BJ (cell line): ENCODE data around the gene TMPO. TPM values are rescaled to one million over a fixed set of nuclear protein-coding genes. Genes with fewer than 3 reads are reported as not detected.
"Not testable (repeated sequence)": the region's sequence is repeated elsewhere in the genome, so short reads cannot be mapped to it uniquely, and the experiment has no call there.

Experiments used
- CTCF ChIA-PET: fragments of 350-600 bp; formaldehyde crosslinking; extraction: SDS; loops from one replicate; lab custom pipeline; 2021; ENCODE audit warnings: antibody characterized with exemption, inconsistent platforms; lab: Yijun Ruan, JAX
- POLR2A ChIA-PET: fragments of 300-600 bp; sonication (Branson Sonifier 250); formaldehyde crosslinking; extraction: SDS; loops from one replicate; lab custom pipeline; 2021; ENCODE audit warnings: antibody characterized with exemption; lab: Charles Lee
- DNase-seq: peaks from one replicate; pipeline ENCODE4 v3.0.0-alpha.2; 2011; ENCODE audit warnings: low read depth
- H3K27me3 ChIP-seq: 2 replicates; pipeline ENCODE4 v1.6.0; 2011; ENCODE audit warnings: low read length; ENCODE audit not compliant: control insufficient read depth, insufficient read depth
- H3K36me3 ChIP-seq: 2 replicates; pipeline ENCODE4 v1.5.1; 2011; ENCODE audit warnings: low read length; ENCODE audit not compliant: control insufficient read depth, insufficient read depth
- H3K4me3 ChIP-seq: 2 replicates; pipeline ENCODE4 v1.5.1; 2011; ENCODE audit warnings: low read depth, mild to moderate bottlenecking, control low read depth, low read length
- CTCF ChIP-seq: IDR thresholded peaks from 2 replicates; pipeline ENCODE4 v1.5.1; 2011; ENCODE audit warnings: low read depth, mild to moderate bottlenecking, control low read depth, inconsistent platforms, low read length, moderate library complexity; ENCODE audit not compliant: insufficient read depth
- polyA plus RNA-seq: library from polyadenylated mRNA; depleted of rRNA; stranded (reverse); fragments of >200 nt; gene quantifications from 2 replicates; pipeline ENCODE4 v1.2.3, GENCODE V29; 2011

Gene TMPO
- polyA plus RNA-seq, 1 experiment, result 22.7 TPM

- no peak overlapping the region for H3K4me3 ChIP-seq
- ChIA-PET POLR2A (no interaction called here), CTCF (interaction anchor here (0.6 to 1.4 kb wide), 3 partner anchors 10 to 1007 kb away, joined by 3 to 4 read pairs (median 3); partner anchors contain the start of gene TMPO)
- DNase-seq, result no peak
- no peaks in the 10 kb centered on the region for H3K36me3 ChIP-seq
- no peaks in the 10 kb centered on the region for H3K27me3 ChIP-seq
- TF ChIP-seq CTCF, result no peak
Observed at GRCh38 chr12:98485792-98486340, 29.5 kb upstream of the TMPO start.

GRCh38 chr12:98488416-98488815 is 27.0 kb upstream of the TMPO start:
- POLR2A ChIA-PET, H3K27me3 ChIP-seq, H3K36me3 ChIP-seq, H3K4me3 ChIP-seq, DNase-seq, CTCF ChIA-PET: not testable (repeated sequence)

- TF ChIP-seq CTCF, result no peak
- no peak for DNase-seq
- CTCF ChIA-PET, result interaction anchor here (2.1 to 3.2 kb wide), 2 partner anchors 8 to 11 kb away, joined by 14 to 17 read pairs; no protein-coding TSS in a partner anchor
Observed at GRCh38 chr12:98489176-98489575, 26.2 kb upstream of the TMPO start.

GRCh38 chr12:98490501-98491453 is 24.6 kb upstream of the TMPO start:
- CTCF ChIA-PET, result interaction anchor here (0.6 to 5.3 kb wide), 14 partner anchors 10 to 76 kb away, joined by 3 to 33 read pairs (median 4); partner anchors contain the start of gene TMPO
- POLR2A ChIA-PET, result no interaction called here
- peak; percentile 86 for TF ChIP-seq CTCF
- peak; percentile 69 for DNase-seq
- Histone ChIP-seq H3K36me3 (no peaks in the 10 kb centered on the region), H3K27me3 (no peaks in the 10 kb centered on the region), H3K4me3 (no peak overlapping the region)

More at GRCh38 chr12:98489176-98489575, 26.2 kb upstream of the TMPO start:
- Histone ChIP-seq H3K36me3 (no peaks in the 10 kb centered on the region), H3K27me3 (no peaks in the 10 kb centered on the region), H3K4me3 (no peak overlapping the region)
- POLR2A ChIA-PET, result no interaction called here

- POLR2A ChIA-PET, result interaction anchor here (0.5 kb wide), 1 partner anchor 76 kb away, joined by 6 read pairs; no protein-coding TSS in a partner anchor
- H3K36me3 ChIP-seq, result no peaks in the 10 kb centered on the region
- no peak overlapping the region for H3K4me3 ChIP-seq
- CTCF ChIA-PET, result interaction anchor here (1.1 to 5.3 kb wide), 5 partner anchors 8 to 162 kb away, joined by 3 to 33 read pairs (median 3); partner anchors contain the start of gene TMPO
- no peaks in the 10 kb centered on the region for H3K27me3 ChIP-seq
- no peak for TF ChIP-seq CTCF
- DNase-seq, result no peak
Observed at GRCh38 chr12:98492580-98493140, 22.7 kb upstream of the TMPO start.

- DNase-seq, POLR2A ChIA-PET, H3K27me3 ChIP-seq, H3K36me3 ChIP-seq, H3K4me3 ChIP-seq: not testable (repeated sequence)
- CTCF ChIA-PET, result interaction anchor here (1.8 to 1.9 kb wide), 2 partner anchors 10 to 13 kb away, joined by 5 to 17 read pairs; no protein-coding TSS in a partner anchor
Observed at GRCh38 chr12:98501266-98501629, 14.1 kb upstream of the TMPO start.
